MCF 10A (cell line): ENCODE measurements around the gene ERICH3. TPM values are rescaled to one million over a fixed set of nuclear protein-coding genes. Genes with fewer than 3 reads are reported as not detected.
A peak's percentile ranks its signal among the peaks of the same experiment; 100 is the strongest.
"Not testable (repeated sequence)": the region's sequence is repeated elsewhere in the genome, so short reads cannot be mapped to it uniquely, and the experiment has no call there.

ENCODE experiments used
- BruUV-seq: library from RNA; stranded (reverse); fragments of 400-500 nt; replicated peaks from 2 replicates; lab custom pipeline; 2021; lab: Mats Ljungman, UMichigan
- CTCF ChIA-PET: fragments of 300-600 bp; sonication (Branson Sonifier 250); formaldehyde crosslinking; extraction: SDS; loops from one replicate; lab custom pipeline; 2021; ENCODE audit warnings: antibody characterized with exemption, inconsistent platforms; lab: Yijun Ruan, JAX
- POLR2A ChIA-PET: fragments of 300-600, 350-650 bp; sonication (Branson Sonifier 250); formaldehyde crosslinking; extraction: SDS; loops from one replicate; lab custom pipeline; 2020; ENCODE audit warnings: antibody characterized with exemption, inconsistent platforms; lab: Yijun Ruan, JAX
- DNase-seq: peaks from one replicate; pipeline ENCODE4 v3.0.0-alpha.2; 2018; ENCODE audit not compliant: unreplicated experiment
- H3K27ac Mint-ChIP-seq: one replicate; pipeline ENCODE4 v1.8.0; 2022; ENCODE audit warnings: mild to moderate bottlenecking, low read depth, mixed read lengths; ENCODE audit not compliant: unreplicated experiment
- H3K27me3 Mint-ChIP-seq: one replicate; pipeline ENCODE4 v1.8.0; 2022; ENCODE audit warnings: mixed read lengths; ENCODE audit not compliant: insufficient read depth, unreplicated experiment
- H3K36me3 Mint-ChIP-seq: one replicate; pipeline ENCODE4 v1.8.0; 2022; ENCODE audit warnings: mild to moderate bottlenecking, moderate library complexity, mixed read lengths; ENCODE audit not compliant: insufficient read depth, unreplicated experiment
- H3K4me1 Mint-ChIP-seq: one replicate; pipeline ENCODE4 v1.8.0; 2022; ENCODE audit warnings: mixed read lengths; ENCODE audit not compliant: insufficient read depth, unreplicated experiment
- H3K4me3 Mint-ChIP-seq: one replicate; pipeline ENCODE4 v1.8.0; 2022; ENCODE audit warnings: mild to moderate bottlenecking, moderate library complexity, mixed read lengths; ENCODE audit not compliant: unreplicated experiment
- H3K9me3 Mint-ChIP-seq: one replicate; pipeline ENCODE4 v1.8.0; 2022; ENCODE audit warnings: mixed read lengths; ENCODE audit not compliant: unreplicated experiment
- CTCF ChIP-seq: fragments of 200-600 bp; IDR thresholded peaks from one replicate; pipeline ENCODE4 v1.8.0; 2022; ENCODE audit warnings: antibody characterized with exemption, mild to moderate bottlenecking; ENCODE audit not compliant: unreplicated experiment
- intact Hi-C: fragments of 100-400 bp; cut with micrococcal nuclease; formaldehyde crosslinking; loops from 2 replicates; pipeline ENCODE4 v1.14.1; 2022
- total RNA-seq: library from RNA; stranded (reverse); gene quantifications from 2 replicates; pipeline ENCODE4 v1.2.3, GENCODE V29; 2022

The ERICH3 gene
- total RNA-seq, 1 experiment from 2014 or later, result not detected

DNA sequence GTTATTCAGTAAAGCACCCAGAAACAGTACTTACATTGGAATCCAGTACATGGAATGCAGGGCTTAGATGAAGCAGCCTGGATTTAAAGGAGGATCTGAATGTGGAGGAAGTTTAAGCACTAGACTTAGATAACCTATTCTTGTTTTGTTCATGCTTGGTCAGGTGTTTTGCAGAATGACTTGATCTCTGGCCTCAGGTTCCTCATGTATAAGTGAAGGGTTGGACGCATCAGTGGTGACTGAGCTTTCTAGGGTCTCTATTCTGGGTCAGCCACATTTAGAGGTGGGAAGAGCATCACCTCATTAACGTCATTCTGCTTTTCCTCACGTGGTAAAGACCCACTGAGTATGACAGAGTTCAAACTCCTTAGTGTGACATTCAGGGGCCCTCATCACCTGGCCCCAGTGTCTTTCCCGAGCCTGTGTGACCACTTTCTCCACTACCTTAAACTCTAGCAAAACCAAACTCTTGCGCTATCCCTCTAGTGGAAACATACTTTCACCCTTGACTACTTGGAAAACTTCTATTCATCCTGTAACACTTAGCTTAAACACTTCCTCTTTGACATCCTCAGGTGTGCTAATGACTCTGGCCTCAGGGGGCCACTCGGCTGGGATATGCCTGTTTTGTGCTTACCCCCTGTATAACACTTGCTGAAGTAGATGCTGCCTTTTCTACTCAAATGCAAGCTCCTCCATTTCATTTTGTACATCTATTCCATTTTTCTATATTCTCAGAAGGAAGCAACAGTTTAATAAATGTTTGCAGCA is 871 bp upstream of the ERICH3 start:
- POLR2A ChIA-PET, result no interaction called here
- Mint-ChIP-seq H3K27ac (no peak overlapping the region), H3K36me3 (no peaks in the 10 kb centered on the region), H3K4me3 (no peak overlapping the region), H3K27me3 (no peaks in the 10 kb centered on the region), H3K4me1 (no peaks in the 10 kb centered on the region), H3K9me3 (peaks cover 9% of the 10 kb centered on the region)
- no peak for DNase-seq
- CTCF ChIA-PET, result interaction anchor here (0.8 to 1.5 kb wide), 5 partner anchors 15 to 59 kb away, joined by 3 to 8 read pairs (median 3); no protein-coding TSS in a partner anchor
- BruUV-seq, result no TSS peak
- intact Hi-C loops, result no loop called here
- TF ChIP-seq CTCF, result no peak

DNA sequence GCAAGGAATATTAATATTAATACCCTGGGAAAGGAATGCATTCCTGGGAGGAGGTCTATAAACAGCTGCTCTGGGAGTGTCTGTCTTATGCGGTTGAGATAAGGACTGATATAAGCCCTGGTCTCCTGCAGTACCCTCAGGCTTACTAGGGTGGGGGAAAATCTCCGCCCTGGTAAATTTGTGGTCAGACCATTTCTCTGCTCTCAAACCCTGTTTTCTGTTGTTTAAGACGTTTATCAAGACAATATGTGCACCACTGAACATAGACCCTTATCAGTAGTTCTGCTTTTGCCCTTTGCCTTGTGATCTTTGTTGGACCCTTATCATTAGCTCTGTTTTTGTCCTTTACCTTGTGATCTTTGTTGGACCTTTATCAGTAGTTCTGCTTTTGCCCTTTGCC is 2.7 kb downstream of the ERICH3 start:
- DNase-seq, CTCF ChIA-PET, POLR2A ChIA-PET, H3K9me3 Mint-ChIP-seq, H3K4me3 Mint-ChIP-seq, H3K36me3 Mint-ChIP-seq, H3K27me3 Mint-ChIP-seq, H3K4me1 Mint-ChIP-seq, H3K27ac Mint-ChIP-seq, BruUV-seq, intact Hi-C loops: not testable (repeated sequence)

DNA sequence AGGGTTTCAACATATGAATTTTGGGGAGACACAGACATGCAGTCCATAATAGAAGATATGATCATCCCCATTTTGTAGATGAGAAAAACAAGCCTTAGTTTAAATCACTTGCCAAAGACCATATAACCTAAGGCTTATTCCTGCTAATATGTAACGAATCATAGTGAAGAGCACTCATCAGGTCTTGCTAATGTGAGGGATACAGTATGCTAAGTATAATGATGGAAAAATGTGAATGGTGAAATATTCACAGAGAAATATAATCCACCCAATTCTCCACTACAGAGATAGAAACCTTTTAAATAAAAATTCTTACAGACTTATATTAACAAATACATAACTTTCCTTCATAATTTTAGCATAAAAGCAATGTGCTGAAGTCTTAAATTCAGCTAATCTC is 18.9 kb downstream of the ERICH3 start:
- no TSS peak for BruUV-seq
- Mint-ChIP-seq H3K9me3 (no peaks in the 10 kb centered on the region), H3K4me3 (no peak overlapping the region), H3K4me1 (peaks cover 7% of the 10 kb centered on the region), H3K27ac (no peak overlapping the region), H3K36me3 (no peaks in the 10 kb centered on the region), H3K27me3 (no peaks in the 10 kb centered on the region)
- DNase-seq, result no peak
- POLR2A ChIA-PET, result no interaction called here
- intact Hi-C loops, result loop anchor here (1.0 kb wide), 1 partner anchor 50 kb away; no protein-coding TSS in a partner anchor
- TF ChIP-seq CTCF, result no peak
- CTCF ChIA-PET, result no interaction called here

DNA sequence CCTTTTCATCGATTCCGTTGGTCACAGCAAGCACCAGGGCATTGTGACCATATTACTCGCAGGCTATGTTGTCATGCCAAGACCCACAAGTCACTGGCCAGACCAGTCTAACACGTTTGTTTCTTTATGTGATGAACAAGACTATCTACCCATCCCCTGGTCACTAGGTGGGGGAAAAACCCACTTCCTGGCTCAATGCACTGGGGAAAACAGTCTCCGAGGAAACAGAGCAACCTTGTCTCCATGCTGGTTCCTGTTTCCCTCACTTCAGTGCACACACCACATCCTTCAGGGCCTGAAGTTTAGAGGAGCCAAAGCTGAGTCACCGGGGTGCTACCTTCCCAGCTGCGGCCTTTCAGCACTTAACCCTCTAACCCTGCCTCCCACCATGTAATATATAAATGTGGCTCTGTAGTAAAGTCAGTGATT is 20.9 kb downstream of the ERICH3 start:
- no peaks in the 10 kb centered on the region for H3K9me3 Mint-ChIP-seq
- no peak for TF ChIP-seq CTCF
- ChIA-PET POLR2A (interaction anchor here (1.1 kb wide), 1 partner anchor 11 kb away, joined by 3 read pairs; no protein-coding TSS in a partner anchor), CTCF (interaction anchor here (0.6 kb wide), 2 partner anchors 149 to 597 kb away, joined by 3 read pairs; no protein-coding TSS in a partner anchor)
- H3K36me3 Mint-ChIP-seq, result no peaks in the 10 kb centered on the region
- no TSS peak for BruUV-seq
- no peak overlapping the region for H3K27ac Mint-ChIP-seq
- no peak overlapping the region for H3K4me3 Mint-ChIP-seq
- peaks cover 7% of the 10 kb centered on the region for H3K4me1 Mint-ChIP-seq
- peak; percentile 10 for DNase-seq
- intact Hi-C loops, result no loop called here
- no peaks in the 10 kb centered on the region for H3K27me3 Mint-ChIP-seq
